ENCODE results near the gene CEP104.

The CEP104 gene

GRCh38 chr1:3821447-3821846, 35.6 kb downstream of the CEP104 start:
- H3K4me3 Mint-ChIP-seq, result no peak overlapping the region
- TF ChIP-seq CTCF (IDR thresholded peaks at IDR 0.05; ENCODE audit: unreplicated experiment in 3 of 3), result no peak

DNA sequence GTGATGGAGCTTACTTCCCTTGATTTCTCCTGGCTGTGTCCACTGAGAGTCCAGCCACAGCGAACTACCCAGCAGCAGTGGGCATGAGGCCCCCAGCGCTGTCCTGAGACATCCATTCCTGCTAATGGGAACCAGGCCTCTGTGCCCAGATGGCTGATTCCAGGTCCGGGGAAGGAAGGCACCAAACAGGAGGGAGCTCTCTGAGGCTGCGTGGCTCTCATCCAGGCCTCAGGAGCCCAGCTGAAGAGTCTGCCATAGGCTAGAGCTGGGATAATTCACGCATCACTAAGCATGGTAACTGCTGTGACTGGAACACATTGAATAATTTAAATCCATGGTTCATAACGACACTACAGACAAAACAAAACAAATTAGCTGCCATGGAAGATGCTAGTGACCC, 36.0 kb downstream of the CEP104 start:
- H3K27ac Mint-ChIP-seq, result peak overlapping the region; percentile 64 to 76 (median 68)

More at GRCh38 chr1:3821447-3821846, 35.6 kb downstream of the CEP104 start:
- Mint-ChIP-seq H3K9me3 (no peaks in the 10 kb centered on the region), H3K4me1 (peaks cover 18% of the 10 kb centered on the region), H3K36me3 (ENCODE audit: low read depth) (peaks cover 65% of the 10 kb centered on the region), H3K27me3 (ENCODE audit: low read depth) (no peaks in the 10 kb centered on the region), H3K27ac (peak overlapping the region; percentile 64 to 76 (median 68))

GRCh38 chr1:3820316-3820715, 36.7 kb downstream of the CEP104 start:
- H3K4me1 Mint-ChIP-seq, result peaks cover 18% of the 10 kb centered on the region
- TF ChIP-seq CTCF (IDR thresholded peaks at IDR 0.05; ENCODE audit: unreplicated experiment in 3 of 3), result no peak
- H3K27ac Mint-ChIP-seq, result peak overlapping the region; percentile 65 to 91 (median 76)
- no peaks in the 10 kb centered on the region for H3K9me3 Mint-ChIP-seq
- H3K36me3 Mint-ChIP-seq (ENCODE audit: low read depth), result peaks cover 61% of the 10 kb centered on the region
- no peak overlapping the region for H3K4me3 Mint-ChIP-seq
- no peaks in the 10 kb centered on the region for H3K27me3 Mint-ChIP-seq (ENCODE audit: low read depth)

More for the DNA sequence above, 36.0 kb downstream of the CEP104 start:
- Mint-ChIP-seq H3K4me1 (peaks cover 18% of the 10 kb centered on the region), H3K4me3 (no peak overlapping the region), H3K36me3 (ENCODE audit: low read depth) (peaks cover 62% of the 10 kb centered on the region), H3K27me3 (ENCODE audit: low read depth) (no peaks in the 10 kb centered on the region), H3K9me3 (no peaks in the 10 kb centered on the region)
- TF ChIP-seq CTCF (IDR thresholded peaks at IDR 0.05; ENCODE audit: unreplicated experiment in 3 of 3), result no peak

- H3K4me1 Mint-ChIP-seq, result peaks cover 18% of the 10 kb centered on the region
- H3K36me3 Mint-ChIP-seq (ENCODE audit: low read depth), result peaks cover 65% of the 10 kb centered on the region
- H3K27me3 Mint-ChIP-seq (ENCODE audit: low read depth), result no peaks in the 10 kb centered on the region
- H3K27ac Mint-ChIP-seq, result peak overlapping the region; percentile 9 to 91 (median 65)
- no peak for TF ChIP-seq CTCF (IDR thresholded peaks at IDR 0.05; ENCODE audit: unreplicated experiment in 3 of 3)
- no peaks in the 10 kb centered on the region for H3K9me3 Mint-ChIP-seq
- H3K4me3 Mint-ChIP-seq, result peak overlapping the region in 1 of 3 experiments; percentile 31
Observed at GRCh38 chr1:3819771-3820200, 37.2 kb downstream of the CEP104 start.

DNA sequence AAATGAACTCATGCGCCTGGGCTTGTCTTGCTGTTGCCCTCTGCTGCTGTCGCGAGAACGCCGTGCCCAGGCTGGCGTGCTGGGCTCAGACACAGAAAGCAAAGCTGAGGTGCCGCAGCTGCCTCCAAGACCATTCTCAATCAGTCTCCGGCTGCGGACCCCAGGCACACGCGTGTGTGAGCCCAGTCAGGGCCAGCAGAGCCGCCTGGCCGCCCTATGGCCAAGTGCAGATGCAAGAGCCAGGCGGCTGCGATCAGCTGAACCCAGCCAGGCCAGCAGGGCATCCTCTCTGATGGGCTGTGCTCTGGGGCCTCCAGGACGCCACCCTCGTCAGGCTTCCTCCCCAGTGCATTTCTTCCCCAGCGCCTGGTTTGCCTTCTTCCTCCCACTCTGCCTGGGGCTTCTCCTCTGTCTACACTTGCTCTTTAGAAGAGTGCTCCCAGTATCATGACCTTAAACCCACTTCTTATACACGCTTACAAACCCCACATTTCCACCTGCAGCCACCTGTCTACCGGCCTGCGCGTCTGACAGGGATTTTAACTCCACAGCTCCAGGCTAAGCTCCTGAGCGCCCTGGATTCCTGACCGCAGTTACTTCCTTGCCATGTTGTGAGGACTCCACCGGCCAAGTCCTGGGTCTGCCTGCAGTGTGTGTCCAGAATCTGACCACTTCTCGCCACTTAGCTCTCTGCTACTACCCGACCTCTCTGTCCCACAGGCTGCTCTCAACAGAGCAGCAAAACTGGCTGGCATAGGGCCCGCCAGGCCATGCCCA, 39.0 kb downstream of the CEP104 start:
- Mint-ChIP-seq H3K4me1 (peaks cover 18% of the 10 kb centered on the region), H3K27me3 (ENCODE audit: low read depth) (no peaks in the 10 kb centered on the region), H3K36me3 (ENCODE audit: low read depth) (peaks cover 55% of the 10 kb centered on the region), H3K27ac (no peak overlapping the region), H3K4me3 (no peak overlapping the region), H3K9me3 (no peaks in the 10 kb centered on the region)
- TF ChIP-seq CTCF (IDR thresholded peaks at IDR 0.05; ENCODE audit: unreplicated experiment in 3 of 3), result no peak

Measured in nephron (organoid).